ENCODE data around the gene NAP1L4. TPM values are rescaled to one million over a fixed set of nuclear protein-coding genes. Genes with fewer than 3 reads are reported as not detected.

NAP1L4 gene
- total and polyA plus RNA-seq, 7 donors, result 121 to 153 (median 143) TPM

DNA sequence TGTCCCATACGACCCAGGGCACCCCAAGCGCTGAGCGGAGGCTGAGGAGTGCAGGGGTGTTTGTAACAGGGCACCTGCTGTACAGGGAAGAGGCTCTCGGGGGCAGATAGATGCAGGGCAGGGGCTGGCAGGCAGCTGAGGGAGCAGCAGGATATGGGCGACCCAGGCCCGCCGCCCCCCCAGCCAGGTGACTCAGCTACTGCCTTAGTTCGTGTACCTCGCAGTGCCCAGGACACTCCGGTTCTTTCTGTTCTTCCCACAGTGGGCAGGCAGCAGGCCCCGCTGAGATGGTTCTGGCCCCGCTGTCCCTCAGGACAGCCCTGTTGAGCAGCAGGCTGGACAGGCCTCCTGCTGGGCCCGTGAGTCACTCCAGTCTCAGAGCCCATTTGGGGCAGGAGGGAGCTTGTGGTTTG, 79.1 kb downstream of the NAP1L4 start:
- H3K36me3 ChIP-seq (ENCODE audit: insufficient read depth in 1 of 2, low read depth in 1 of 2), result no peaks in the 10 kb centered on the region
- H3K27me3 ChIP-seq (ENCODE audit: insufficient read depth in 3 of 3, low read length in 2 of 3), result peaks cover 0 to 17% (median 3%) of the 10 kb centered on the region in 3 donors
- no peaks in the 10 kb centered on the region for H3K4me1 ChIP-seq
- 84 to 86% (median 86%) methylated on average over 13 of the region's 13 CpGs for WGBS, 3 donors
- intact Hi-C loops (cut with DNase I), result no loop called here
- TF ChIP-seq, protein P1, sequence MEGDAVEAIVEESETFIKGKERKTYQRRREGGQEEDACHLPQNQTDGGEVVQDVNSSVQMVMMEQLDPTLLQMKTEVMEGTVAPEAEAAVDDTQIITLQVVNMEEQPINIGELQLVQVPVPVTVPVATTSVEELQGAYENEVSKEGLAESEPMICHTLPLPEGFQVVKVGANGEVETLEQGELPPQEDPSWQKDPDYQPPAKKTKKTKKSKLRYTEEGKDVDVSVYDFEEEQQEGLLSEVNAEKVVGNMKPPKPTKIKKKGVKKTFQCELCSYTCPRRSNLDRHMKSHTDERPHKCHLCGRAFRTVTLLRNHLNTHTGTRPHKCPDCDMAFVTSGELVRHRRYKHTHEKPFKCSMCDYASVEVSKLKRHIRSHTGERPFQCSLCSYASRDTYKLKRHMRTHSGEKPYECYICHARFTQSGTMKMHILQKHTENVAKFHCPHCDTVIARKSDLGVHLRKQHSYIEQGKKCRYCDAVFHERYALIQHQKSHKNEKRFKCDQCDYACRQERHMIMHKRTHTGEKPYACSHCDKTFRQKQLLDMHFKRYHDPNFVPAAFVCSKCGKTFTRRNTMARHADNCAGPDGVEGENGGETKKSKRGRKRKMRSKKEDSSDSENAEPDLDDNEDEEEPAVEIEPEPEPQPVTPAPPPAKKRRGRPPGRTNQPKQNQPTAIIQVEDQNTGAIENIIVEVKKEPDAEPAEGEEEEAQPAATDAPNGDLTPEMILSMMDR (IDR thresholded peaks at IDR 0.05), result no peak
- no peak overlapping the region for H3K4me3 ChIP-seq
- H3K27ac ChIP-seq, result no peak overlapping the region
- no peaks in the 10 kb centered on the region for H3K9me3 ChIP-seq
- ATAC-seq (no peak), DNase-seq (no peak)

DNA sequence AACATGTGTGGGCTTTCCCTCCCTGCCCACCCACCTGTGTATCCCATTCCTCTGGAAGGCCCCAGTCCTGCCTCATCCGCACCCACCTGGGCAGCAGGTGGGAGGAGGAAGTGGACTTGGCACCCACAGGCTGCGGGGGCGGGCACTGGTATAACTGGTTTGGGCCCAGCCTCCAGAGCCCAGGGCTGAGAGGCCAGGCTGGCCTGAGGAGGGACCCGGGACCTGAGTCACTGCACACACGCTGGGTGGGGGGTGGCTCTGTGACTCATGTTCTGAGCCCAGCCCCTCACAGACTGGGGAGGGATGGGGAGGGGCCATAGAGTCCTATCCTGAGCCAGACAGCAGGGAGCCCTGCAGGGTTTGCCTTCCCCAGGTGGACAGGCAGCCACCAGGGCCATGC, 79.6 kb downstream of the NAP1L4 start:
- H3K27me3 ChIP-seq (ENCODE audit: insufficient read depth in 3 of 3, low read length in 2 of 3), result peaks cover 0 to 23% (median 6%) of the 10 kb centered on the region in 3 donors
- WGBS, 3 donors, result 80 to 85% (median 83%) methylated on average over 5 of the region's 5 CpGs
- H3K4me3 ChIP-seq, result no peak overlapping the region
- H3K36me3 ChIP-seq (ENCODE audit: insufficient read depth in 1 of 2, low read depth in 1 of 2), result no peaks in the 10 kb centered on the region
- no peak overlapping the region for H3K27ac ChIP-seq
- H3K4me1 ChIP-seq, result no peaks in the 10 kb centered on the region
- H3K9me3 ChIP-seq, result no peaks in the 10 kb centered on the region
- intact Hi-C loops (cut with DNase I), result no loop called here
- TF ChIP-seq, protein P1 (IDR thresholded peaks at IDR 0.05), result no peak
- ATAC-seq, result no peak
- no peak for DNase-seq

DNA sequence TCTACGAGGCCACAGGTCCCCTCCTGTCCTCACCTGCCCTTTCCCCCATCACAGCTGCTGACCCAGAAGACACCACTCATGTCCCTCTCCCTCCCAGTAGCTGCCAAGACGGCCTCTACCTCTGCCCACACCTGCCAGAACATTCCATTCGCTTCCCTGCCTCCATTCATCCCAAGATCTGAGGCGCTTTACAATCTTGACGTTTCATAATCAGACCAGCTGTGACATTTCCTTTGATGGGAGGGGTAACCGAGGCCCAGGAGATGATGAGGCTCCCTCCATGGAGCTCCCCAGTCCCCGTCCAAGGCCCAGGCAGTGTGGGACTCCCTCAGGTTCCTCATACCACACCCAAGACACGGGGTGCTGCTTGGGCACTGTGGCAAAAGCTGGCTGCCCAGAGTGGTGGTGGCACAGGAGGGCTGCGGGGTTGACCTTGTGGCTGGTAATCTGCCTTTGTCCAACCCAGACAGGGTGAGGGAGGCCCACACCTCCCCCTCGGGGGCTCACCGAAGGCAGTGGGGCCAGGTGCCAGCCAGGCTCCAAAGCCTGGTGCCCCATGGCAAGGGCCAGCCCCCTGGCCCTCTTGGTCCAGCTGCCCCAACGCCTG, 80.2 kb downstream of the NAP1L4 start:
- WGBS, 3 donors, result 74 to 85% (median 81%) methylated on average over 12 of the region's 12 CpGs
- Histone ChIP-seq H3K27me3 (ENCODE audit: insufficient read depth in 3 of 3, low read length in 2 of 3) (peaks cover 0 to 27% (median 7%) of the 10 kb centered on the region in 3 donors), H3K36me3 (ENCODE audit: insufficient read depth in 1 of 2, low read depth in 1 of 2) (no peaks in the 10 kb centered on the region), H3K4me1 (no peaks in the 10 kb centered on the region), H3K4me3 (no peak overlapping the region), H3K9me3 (no peaks in the 10 kb centered on the region), H3K27ac (no peak overlapping the region)
- TF ChIP-seq, protein P1 (IDR thresholded peaks at IDR 0.05), result no peak
- DNase-seq (no peak), ATAC-seq (no peak)
- intact Hi-C loops (cut with DNase I), result no loop called here

DNA sequence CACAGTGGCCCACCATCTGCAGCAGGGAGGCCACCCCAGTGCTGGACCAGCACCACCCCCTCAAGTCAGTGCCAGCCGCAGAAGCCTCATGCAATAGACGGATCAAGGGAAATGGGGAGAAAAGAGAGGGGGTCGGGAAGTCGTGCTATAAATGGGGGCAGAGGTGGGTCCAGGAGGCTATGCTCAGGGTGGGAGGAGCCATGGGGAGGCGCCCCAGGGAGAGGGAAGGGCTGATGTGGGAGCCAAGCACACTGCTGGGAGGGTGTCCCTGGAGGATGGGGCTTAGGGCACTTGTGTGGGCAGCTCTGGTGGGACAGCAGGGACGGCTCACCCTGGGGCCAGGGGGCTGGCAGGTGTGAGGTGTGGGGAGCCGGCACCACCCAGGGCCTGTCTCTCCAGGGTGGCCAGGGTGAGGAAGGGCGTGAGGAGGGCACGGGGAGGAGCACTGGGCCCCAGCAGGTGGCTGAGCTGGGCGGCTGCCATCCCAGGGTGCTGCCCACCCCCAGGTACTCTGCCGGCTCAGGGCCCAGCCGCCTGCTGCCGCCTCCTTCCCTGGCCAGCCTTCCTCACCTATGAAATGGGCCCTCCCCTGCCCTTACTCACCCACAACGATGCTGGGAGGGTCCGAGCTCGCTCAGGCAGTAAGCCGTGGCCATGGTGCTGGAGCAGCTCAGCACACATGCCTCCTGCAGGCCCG, 80.9 kb downstream of the NAP1L4 start:
- H3K36me3 ChIP-seq (ENCODE audit: insufficient read depth in 1 of 2, low read depth in 1 of 2), result no peaks in the 10 kb centered on the region
- TF ChIP-seq, protein P1 (IDR thresholded peaks at IDR 0.05), result no peak
- ATAC-seq, result no peak

More for the DNA sequence above, 80.9 kb downstream of the NAP1L4 start:
- intact Hi-C loops (cut with DNase I), result no loop called here
- Histone ChIP-seq H3K9me3 (no peaks in the 10 kb centered on the region), H3K27ac (no peak overlapping the region), H3K27me3 (ENCODE audit: insufficient read depth in 3 of 3, low read length in 2 of 3) (peaks cover 0 to 27% (median 7%) of the 10 kb centered on the region in 3 donors), H3K4me3 (no peak overlapping the region), H3K4me1 (no peaks in the 10 kb centered on the region)
- 81 to 93% (median 82%) methylated on average over 13 to 18 of the region's 18 CpGs for WGBS, 3 donors
- DNase-seq, result no peak
